MCF 10A (cell line): Measurements from ENCODE around the gene MARCHF11. TPM values are rescaled to one million over a fixed set of nuclear protein-coding genes. Genes with fewer than 3 reads are reported as not detected.

Source experiments
- BruUV-seq: library from RNA; stranded (reverse); fragments of 400-500 nt; replicated peaks from 2 replicates; lab custom pipeline; 2021; lab: Mats Ljungman, UMichigan
- CTCF ChIA-PET: fragments of 300-600 bp; sonication (Branson Sonifier 250); formaldehyde crosslinking; extraction: SDS; loops from one replicate; lab custom pipeline; 2021; ENCODE audit warnings: antibody characterized with exemption, inconsistent platforms; lab: Yijun Ruan, JAX
- POLR2A ChIA-PET: fragments of 300-600, 350-650 bp; sonication (Branson Sonifier 250); formaldehyde crosslinking; extraction: SDS; loops from one replicate; lab custom pipeline; 2020; ENCODE audit warnings: antibody characterized with exemption, inconsistent platforms; lab: Yijun Ruan, JAX
- DNase-seq: peaks from one replicate; pipeline ENCODE4 v3.0.0-alpha.2; 2018; ENCODE audit not compliant: unreplicated experiment
- H3K27ac Mint-ChIP-seq: one replicate; pipeline ENCODE4 v1.8.0; 2022; ENCODE audit warnings: mild to moderate bottlenecking, low read depth, mixed read lengths; ENCODE audit not compliant: unreplicated experiment
- H3K27me3 Mint-ChIP-seq: one replicate; pipeline ENCODE4 v1.8.0; 2022; ENCODE audit warnings: mixed read lengths; ENCODE audit not compliant: insufficient read depth, unreplicated experiment
- H3K36me3 Mint-ChIP-seq: one replicate; pipeline ENCODE4 v1.8.0; 2022; ENCODE audit warnings: mild to moderate bottlenecking, moderate library complexity, mixed read lengths; ENCODE audit not compliant: insufficient read depth, unreplicated experiment
- H3K4me1 Mint-ChIP-seq: one replicate; pipeline ENCODE4 v1.8.0; 2022; ENCODE audit warnings: mixed read lengths; ENCODE audit not compliant: insufficient read depth, unreplicated experiment
- H3K4me3 Mint-ChIP-seq: one replicate; pipeline ENCODE4 v1.8.0; 2022; ENCODE audit warnings: mild to moderate bottlenecking, moderate library complexity, mixed read lengths; ENCODE audit not compliant: unreplicated experiment
- H3K9me3 Mint-ChIP-seq: one replicate; pipeline ENCODE4 v1.8.0; 2022; ENCODE audit warnings: mixed read lengths; ENCODE audit not compliant: unreplicated experiment
- intact Hi-C: fragments of 100-400 bp; cut with micrococcal nuclease; formaldehyde crosslinking; loops from 2 replicates; pipeline ENCODE4 v1.14.1; 2022
- total RNA-seq: library from RNA; stranded (reverse); gene quantifications from 2 replicates; pipeline ENCODE4 v1.2.3, GENCODE V29; 2022
- TF ChIP-seq, protein P1 (sequence below): fragments of 200-600 bp; IDR thresholded peaks from one replicate; pipeline ENCODE4 v1.8.0; 2022; ENCODE audit warnings: antibody characterized with exemption, mild to moderate bottlenecking; ENCODE audit not compliant: unreplicated experiment

MARCHF11 gene
- total RNA-seq, 1 experiment from 2014 or later, result not detected

DNA sequence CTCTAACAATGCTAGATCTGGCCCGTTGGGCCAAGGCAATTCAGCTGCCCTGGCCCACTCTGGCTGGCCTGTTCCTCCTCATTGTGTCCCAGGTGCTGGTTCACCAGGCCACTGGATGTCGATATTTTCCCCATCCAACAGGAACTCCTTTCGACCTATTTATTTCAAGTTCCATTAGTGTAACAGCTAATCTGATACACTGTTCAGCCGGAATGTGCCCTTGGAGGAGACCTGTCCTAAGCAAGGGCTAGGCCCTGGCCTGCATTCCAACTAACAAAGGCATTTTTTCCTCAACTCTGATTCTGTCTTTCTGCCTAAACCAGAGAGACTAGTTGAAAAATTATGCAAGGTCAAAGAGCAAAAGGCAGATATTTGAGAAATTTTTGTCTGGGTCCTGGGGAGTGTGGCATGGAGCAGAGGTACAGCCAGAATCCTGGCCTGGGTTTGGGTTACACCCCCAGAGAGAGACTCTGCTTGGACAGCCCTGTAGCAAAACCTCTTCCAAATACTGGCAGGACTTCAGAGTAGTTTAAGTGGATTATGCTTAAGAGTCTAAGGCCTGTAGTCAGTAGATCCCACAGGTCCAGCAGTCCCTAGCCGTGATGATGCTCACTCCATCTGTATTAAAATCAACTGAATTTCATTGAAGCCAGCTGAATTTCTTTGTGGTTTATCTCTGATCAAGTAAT lies 36.1 kb downstream of the MARCHF11 start:
- BruUV-seq, result no TSS peak
- TF ChIP-seq, protein P1, sequence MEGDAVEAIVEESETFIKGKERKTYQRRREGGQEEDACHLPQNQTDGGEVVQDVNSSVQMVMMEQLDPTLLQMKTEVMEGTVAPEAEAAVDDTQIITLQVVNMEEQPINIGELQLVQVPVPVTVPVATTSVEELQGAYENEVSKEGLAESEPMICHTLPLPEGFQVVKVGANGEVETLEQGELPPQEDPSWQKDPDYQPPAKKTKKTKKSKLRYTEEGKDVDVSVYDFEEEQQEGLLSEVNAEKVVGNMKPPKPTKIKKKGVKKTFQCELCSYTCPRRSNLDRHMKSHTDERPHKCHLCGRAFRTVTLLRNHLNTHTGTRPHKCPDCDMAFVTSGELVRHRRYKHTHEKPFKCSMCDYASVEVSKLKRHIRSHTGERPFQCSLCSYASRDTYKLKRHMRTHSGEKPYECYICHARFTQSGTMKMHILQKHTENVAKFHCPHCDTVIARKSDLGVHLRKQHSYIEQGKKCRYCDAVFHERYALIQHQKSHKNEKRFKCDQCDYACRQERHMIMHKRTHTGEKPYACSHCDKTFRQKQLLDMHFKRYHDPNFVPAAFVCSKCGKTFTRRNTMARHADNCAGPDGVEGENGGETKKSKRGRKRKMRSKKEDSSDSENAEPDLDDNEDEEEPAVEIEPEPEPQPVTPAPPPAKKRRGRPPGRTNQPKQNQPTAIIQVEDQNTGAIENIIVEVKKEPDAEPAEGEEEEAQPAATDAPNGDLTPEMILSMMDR, result no peak
- Mint-ChIP-seq H3K9me3 (no peaks in the 10 kb centered on the region), H3K4me1 (peaks cover 12% of the 10 kb centered on the region), H3K27me3 (no peaks in the 10 kb centered on the region), H3K36me3 (no peaks in the 10 kb centered on the region), H3K27ac (no peak overlapping the region), H3K4me3 (no peak overlapping the region)
- DNase-seq, result no peak
- CTCF ChIA-PET, result interaction anchor here (1.2 kb wide), 1 partner anchor 17 kb away, joined by 6 read pairs; no protein-coding TSS in a partner anchor
- POLR2A ChIA-PET, result interaction anchor here (0.8 kb wide), 1 partner anchor 8 kb away, joined by 3 read pairs; no protein-coding TSS in a partner anchor
- intact Hi-C loops, result no loop called here

DNA sequence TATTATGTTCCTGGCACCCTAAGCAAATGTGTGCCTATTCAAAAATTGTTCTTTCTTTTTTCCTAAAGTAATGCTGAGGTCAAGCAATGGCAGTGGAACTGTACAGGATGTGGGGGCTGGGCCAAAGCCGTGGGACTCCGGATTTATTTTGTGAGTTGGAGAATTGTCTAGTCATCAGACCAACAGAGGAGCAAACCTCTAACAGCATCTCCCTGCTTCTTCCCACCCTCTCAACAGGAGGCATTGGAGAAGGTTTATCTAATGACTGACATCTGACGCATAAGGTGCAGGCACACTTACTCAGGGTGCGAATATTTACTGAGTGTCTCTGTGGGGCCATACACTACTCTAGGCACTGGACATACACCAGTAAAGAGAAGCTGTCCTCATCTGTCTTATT lies 38.6 kb downstream of the MARCHF11 start:
- no TSS peak for BruUV-seq
- H3K4me3 Mint-ChIP-seq, result no peak overlapping the region
- H3K27ac Mint-ChIP-seq, result no peak overlapping the region
- intact Hi-C loops, result no loop called here
- no peaks in the 10 kb centered on the region for H3K9me3 Mint-ChIP-seq
- no peaks in the 10 kb centered on the region for H3K27me3 Mint-ChIP-seq
- CTCF ChIA-PET, result interaction anchor here (0.6 kb wide), 1 partner anchor 969 kb away, joined by 3 read pairs; no protein-coding TSS in a partner anchor
- H3K36me3 Mint-ChIP-seq, result no peaks in the 10 kb centered on the region
- POLR2A ChIA-PET, result no interaction called here
- DNase-seq, result peak; percentile 30
- peaks cover 12% of the 10 kb centered on the region for H3K4me1 Mint-ChIP-seq
- TF ChIP-seq, protein P1, result no peak

DNA sequence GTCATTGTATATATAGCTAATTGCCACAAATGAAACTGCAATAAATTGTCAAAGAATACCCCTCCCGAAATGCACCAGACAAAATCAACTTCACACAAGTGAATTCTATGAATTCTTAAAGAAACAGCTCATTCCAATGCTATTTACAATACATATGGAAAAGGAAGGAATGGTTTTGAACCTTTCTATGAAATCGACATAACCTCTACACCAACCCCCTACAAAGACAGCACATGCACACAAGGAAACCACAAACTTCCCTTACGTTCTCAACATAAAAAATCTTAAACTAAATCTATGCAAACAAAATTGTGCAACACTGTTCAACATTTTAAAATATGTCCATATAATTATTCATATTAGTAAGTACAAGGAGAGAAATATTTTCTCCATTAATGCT lies 39.2 kb downstream of the MARCHF11 start:
- Mint-ChIP-seq H3K4me1 (peaks cover 12% of the 10 kb centered on the region), H3K9me3 (no peaks in the 10 kb centered on the region), H3K27ac (no peak overlapping the region), H3K4me3 (no peak overlapping the region), H3K36me3 (no peaks in the 10 kb centered on the region), H3K27me3 (no peaks in the 10 kb centered on the region)
- no peak for DNase-seq
- POLR2A ChIA-PET, result no interaction called here
- intact Hi-C loops, result no loop called here
- CTCF ChIA-PET, result no interaction called here
- BruUV-seq, result no TSS peak
- TF ChIP-seq, protein P1, result no peak

DNA sequence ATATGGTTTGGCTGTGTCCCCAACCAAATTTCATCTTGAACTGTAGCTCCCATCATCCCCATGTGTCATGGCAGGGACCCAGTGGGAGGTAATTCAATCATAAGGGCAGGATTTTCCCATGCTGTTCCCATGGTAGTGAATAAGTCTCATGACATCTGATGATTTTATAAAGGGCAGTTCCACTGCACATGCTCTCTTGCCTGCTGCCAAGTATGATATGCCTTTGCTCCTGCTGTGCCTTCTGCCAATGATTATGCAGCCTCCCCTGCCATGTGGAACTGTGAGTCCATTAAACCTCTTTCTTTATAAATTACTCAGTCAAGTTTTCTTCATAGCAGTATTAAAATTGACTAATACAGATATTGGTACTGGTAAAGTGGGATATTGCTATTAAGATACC lies 42.4 kb downstream of the MARCHF11 start:
- no peaks in the 10 kb centered on the region for H3K36me3 Mint-ChIP-seq
- peaks cover 14% of the 10 kb centered on the region for H3K27me3 Mint-ChIP-seq
- no peak overlapping the region for H3K27ac Mint-ChIP-seq
- H3K9me3 Mint-ChIP-seq, result peaks cover 7% of the 10 kb centered on the region
- ChIA-PET POLR2A (no interaction called here), CTCF (interaction anchor here (0.6 kb wide), 1 partner anchor 1162 kb away, joined by 3 read pairs; no protein-coding TSS in a partner anchor)
- TF ChIP-seq, protein P1, result no peak
- no peak overlapping the region for H3K4me3 Mint-ChIP-seq
- DNase-seq, result no peak
- no TSS peak for BruUV-seq
- intact Hi-C loops, result no loop called here
- H3K4me1 Mint-ChIP-seq, result peaks cover 6% of the 10 kb centered on the region
